GM19099 (cell line): Measurements from ENCODE around the gene KPNA4.
A peak's percentile ranks its signal among the peaks of the same experiment; 100 is the strongest.

Source experiments
- POLR2A ChIP-seq: IDR thresholded peaks from 3 replicates; pipeline ENCODE4 v1.6.1; 2011; ENCODE audit warnings: low read depth; ENCODE audit not compliant: insufficient read length; ENCODE audit errors: extremely low read depth

The KPNA4 gene

DNA sequence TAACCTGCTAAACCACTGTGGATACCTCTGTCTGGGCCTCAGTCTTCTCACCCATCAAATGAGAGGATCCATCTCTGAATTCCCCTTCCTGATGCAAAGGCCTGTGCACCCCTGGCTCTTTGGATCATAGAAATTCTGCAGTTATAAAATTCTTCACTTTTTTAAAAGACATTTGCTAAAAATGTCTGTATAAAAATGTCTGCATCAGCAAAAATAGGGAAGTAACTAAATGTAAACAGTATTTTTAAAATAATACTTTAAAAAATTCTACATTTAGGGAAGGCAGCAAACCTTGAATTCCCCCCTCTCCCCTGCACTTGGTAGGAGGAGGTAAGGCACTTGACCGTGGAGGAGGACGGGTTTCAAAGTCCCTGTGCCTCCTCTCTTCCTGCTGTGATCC, 90.2 kb downstream of the KPNA4 start:
- TF ChIP-seq POLR2A, result no peak

DNA sequence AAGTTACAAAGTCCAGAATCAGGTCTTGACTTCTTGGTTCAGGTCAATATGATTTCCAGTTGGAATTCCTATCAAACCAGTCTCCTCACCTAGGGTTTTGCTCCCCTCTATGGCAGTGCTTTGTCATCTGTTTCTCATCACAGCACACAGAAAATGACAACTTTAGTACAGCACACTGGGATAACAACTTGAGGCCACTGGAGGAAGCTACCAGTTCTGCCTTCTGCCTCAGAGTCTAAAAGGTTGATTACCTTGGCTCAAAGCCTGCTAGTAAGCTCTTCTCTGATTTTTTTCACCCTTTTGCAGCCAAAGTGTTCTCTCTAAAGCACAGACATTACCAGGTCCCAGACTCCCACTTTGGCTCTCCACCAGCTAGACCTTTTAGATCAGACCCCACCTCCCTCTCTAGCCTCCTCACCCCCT, 90.9 kb downstream of the KPNA4 start:
- no peak for TF ChIP-seq POLR2A

DNA sequence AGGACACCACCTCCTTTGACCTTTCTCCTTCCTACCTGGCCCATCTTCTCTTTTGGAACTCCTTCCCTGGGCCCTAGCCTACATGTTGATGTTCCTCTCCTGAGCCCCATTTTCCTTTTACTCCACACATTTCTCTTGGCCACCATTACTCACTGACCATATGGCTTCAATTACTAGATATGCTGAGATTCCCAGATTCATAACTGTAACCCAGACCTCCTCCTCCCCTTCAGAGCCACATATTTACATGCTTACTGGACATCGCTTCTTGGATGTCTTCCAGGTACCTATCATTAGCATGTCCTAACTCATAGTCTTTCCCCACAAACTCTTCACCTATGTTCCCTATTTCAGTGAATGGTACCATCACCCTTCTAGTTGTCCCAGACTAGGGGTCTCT, 91.4 kb downstream of the KPNA4 start:
- TF ChIP-seq POLR2A, result no peak

DNA sequence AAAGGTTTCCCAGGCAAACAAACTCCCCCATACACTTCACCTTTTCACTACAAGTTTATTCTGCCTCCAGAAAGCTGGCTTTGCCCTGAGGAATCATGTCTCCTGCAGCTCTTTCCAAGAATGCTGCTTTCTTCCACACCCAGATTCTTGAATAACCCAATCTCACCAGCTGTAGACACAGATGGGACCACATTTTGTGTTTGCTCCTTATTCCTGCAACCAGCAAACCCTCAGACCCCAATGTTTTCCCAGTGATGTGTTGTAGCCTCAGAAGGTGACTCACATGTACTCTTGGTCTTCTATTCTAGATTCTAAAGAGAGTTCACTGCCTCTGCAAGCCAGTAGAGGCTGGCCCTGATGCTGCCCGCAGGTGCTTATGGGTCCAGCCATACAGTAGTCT, 92.2 kb downstream of the KPNA4 start:
- no peak for TF ChIP-seq POLR2A

DNA sequence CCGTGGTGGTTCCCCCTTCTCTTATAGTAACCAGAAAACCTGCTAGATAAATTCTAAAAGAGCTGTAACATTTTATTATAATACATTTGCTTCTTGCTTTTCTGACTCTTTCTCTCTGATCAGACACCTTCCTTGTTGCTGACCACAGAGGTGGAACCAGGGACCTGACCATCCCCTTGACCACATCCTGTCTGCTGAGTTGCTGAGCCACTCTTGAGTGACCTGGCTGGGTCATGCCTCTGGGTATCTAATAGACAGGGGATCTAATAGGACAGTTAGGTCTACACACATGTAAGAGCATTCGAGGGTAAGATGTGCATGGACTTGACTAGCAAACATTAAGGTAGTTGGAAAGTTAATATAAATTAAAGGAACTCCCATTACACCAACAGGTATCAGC, 93.0 kb downstream of the KPNA4 start:
- no peak for TF ChIP-seq POLR2A

DNA sequence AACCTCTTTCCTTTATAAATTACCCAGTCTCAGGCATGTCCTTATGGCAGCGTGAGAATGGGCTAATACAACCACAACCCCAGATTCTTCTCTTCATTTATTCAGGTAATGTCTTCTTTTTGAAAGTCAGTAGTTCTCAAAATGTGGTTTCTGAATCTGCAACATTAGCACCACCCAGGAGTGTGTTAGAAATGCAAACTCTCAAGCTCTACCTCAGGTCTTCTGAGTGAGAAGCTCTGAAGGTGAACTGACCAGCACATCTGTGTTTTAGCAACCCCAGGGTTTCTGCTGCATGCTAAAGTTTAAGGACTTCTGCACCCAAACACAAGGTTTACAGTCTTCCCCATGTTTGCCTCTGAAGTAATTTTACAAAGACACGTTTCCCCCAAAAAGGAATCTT, 93.5 kb downstream of the KPNA4 start:
- TF ChIP-seq POLR2A, result no peak

DNA sequence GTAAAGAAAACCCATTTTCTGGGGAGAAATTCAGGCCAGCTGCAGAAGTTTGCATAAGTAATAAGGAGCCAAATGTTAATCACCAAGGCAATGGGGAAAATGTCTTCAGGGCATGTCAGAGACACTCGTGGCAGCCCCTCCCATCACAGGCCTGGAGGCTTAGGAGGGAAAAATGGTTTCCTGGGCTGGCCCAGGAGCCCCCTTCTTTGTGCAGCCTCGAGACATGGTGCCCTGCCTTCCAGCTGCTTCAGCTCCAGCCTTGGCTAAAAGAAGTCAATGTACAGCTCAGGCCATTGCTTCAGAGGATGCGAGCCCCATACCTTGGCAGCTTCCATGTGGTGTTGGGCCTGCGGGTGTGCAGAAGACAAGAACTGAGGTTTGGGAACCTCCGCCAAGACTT, 95.2 kb downstream of the KPNA4 start:
- no peak for TF ChIP-seq POLR2A

DNA sequence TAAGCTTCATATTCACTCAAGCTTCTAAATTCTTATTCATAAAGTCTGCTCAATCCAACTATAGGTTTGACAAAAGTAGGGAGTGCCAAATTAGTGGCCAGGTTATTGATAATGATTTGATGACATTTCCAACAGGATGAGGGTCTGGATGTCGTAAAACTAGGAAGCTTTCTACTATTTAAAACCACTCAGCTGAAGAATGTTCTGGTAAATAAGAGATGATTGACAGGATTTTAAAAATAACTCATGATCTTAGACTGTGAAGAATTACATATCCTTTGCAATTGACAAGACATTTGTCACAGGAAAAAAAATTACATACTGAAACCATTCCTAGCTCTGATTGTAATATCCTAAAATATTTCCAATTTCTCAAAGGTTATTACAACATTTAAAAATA, 100.4 kb downstream of the KPNA4 start:
- TF ChIP-seq POLR2A, result no peak

DNA sequence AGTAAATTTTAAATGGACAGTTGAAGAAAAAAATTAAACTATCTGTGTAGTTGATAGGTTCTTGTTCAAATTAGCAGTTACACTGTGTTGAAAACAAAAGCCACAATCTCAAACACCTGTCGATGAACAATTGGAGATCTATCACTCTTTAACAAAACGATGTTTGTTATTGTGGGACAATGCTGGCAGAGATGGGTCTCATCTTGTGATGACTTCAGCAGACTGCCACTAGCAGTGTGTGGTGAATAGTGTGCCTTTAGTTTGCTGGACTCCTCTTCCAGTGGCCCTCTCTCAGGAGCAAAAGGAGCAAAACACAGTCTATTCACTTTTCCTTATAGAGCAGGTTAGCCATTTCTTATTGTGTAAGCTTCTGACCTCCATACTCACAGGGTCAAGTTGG, 101.0 kb downstream of the KPNA4 start:
- TF ChIP-seq POLR2A, result no peak

DNA sequence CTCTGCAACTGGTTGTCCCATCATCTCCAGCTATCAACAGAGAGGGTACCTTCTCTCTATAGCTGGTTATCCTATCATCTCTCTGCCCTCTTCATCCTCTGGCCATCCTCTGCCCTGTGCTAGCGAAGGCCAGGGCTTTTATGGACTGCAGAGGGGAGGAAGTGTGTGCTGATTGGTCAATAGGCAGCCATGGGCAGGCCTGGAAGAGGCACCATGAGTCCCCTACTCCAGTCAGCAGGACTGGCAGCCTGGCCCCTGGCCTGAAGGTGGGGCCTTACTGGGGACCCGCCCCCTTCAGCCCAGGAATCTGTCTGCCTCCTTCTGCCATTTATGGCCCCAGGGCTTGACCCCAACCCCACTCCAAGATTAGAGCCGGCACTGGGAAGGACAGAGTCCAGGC, 105.3 kb downstream of the KPNA4 start:
- no peak for TF ChIP-seq POLR2A

DNA sequence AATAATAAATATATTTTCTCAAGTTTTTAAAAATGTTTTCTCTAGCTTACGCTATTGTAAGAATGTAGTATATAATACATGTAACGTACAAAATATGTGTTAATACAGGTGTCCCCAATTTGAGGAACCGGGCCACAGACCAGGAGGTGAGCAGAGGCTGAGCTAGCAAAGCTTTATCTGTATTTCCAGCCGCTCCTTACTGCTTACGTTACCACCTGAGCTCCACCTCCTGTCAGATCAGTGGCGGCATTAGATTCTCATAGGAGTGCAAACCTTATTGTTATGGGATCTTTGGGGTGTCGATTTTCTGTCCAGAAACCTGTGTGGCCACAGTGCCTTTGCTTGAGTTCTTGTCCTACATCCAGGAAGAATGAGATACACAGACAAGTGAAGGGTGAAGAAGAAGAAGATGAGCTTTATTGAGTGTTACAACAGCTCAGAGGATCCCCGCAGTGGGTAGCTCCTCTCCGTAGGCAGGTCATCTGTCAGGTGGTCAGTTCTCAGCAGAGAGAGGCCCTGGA, 105.9 kb downstream of the KPNA4 start:
- no peak for TF ChIP-seq POLR2A

DNA sequence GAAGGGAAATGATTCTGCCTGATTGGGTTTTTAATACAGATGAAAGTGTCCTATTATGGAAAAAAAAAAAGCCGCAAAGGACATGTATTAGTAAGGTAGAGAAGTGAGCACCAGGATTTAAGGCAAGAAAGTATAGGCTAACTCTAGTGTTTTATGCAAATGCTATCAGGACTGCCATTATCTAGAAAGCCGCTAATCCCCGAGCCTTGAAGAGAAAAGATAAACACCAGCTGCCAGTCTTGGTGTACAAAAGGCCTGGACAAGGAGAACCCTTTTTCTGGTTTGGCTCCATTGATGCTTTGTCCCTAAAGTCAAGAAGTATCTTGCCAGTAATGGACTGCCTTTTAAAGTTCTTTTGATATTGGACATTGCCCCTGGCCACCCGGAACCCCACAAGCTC, 107.2 kb downstream of the KPNA4 start:
- no peak for TF ChIP-seq POLR2A

DNA sequence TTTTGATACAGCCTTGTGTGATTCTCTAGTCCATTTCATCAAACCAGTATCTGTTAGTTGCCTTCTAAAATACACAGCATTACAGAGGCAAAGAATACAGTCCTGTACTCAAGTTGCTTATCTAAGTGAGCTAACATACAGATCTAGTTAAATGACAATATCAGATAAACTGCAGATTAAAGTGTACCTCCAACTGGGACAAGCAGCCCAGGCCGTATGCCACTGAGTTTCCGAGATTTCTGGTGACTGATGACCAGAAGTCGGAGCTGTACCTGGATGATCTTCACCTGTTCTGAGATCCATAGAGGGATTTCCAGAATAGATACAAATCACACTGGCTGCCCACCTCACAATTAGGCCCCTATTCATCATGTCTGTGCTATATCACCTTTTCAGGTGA, 109.5 kb downstream of the KPNA4 start:
- no peak for TF ChIP-seq POLR2A

DNA sequence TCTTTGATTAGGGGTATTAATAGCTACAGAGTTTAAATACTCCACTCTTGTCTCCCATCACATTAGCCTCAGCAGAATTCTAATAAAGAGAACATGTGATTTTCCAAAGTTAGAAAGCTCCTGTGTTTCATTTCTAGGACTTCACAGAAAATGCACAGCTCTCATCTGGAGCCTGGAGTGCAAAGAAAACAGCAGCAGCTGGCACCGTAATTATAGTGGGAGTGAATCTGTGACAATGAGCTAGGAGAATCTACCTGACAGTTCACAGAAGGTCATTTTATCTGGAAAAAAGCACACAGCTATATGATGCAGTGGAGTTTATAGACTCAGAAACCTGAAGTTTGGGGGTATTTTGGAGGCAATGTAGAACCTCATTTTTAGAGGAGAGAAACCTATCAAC, 110.4 kb downstream of the KPNA4 start:
- no peak for TF ChIP-seq POLR2A

DNA sequence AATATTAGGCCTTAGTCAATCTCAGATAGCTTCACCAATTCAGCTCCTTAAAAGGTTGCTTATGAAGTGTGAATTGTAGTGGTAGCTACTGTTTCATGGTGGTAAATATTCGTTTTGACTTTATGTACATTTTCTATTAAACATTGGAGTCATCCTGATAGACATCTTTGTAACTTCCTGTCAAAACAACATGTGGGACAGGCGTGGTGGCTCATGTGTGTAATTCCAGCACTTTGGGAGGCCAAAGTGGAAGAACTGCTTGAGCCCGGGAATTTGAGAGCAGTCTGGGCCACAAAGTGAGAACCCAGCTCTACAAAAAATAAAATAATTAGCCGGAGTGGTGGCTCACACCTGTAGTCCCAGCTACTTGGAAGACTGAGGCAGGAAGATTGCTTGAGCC, 113.8 kb downstream of the KPNA4 start:
- no peak for TF ChIP-seq POLR2A

DNA sequence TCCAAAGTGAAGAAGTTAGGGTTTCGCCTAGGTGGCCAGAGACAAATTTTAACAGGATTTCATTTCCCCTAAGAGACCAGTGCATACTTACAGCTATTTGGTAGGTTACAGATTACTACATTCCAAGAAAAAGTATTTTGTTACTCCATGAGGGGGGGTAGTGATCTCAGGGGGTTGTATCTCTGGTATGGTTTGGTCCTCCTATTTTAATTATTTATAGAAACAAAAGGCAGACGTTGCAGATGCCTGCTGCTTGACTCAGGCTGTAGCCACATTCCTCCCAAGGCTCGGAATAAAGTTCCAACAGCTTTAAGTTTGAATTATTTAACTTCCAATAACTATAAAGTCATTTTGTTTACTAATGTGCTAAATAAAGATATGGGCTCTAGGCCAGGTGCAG, 114.5 kb downstream of the KPNA4 start:
- no peak for TF ChIP-seq POLR2A

DNA sequence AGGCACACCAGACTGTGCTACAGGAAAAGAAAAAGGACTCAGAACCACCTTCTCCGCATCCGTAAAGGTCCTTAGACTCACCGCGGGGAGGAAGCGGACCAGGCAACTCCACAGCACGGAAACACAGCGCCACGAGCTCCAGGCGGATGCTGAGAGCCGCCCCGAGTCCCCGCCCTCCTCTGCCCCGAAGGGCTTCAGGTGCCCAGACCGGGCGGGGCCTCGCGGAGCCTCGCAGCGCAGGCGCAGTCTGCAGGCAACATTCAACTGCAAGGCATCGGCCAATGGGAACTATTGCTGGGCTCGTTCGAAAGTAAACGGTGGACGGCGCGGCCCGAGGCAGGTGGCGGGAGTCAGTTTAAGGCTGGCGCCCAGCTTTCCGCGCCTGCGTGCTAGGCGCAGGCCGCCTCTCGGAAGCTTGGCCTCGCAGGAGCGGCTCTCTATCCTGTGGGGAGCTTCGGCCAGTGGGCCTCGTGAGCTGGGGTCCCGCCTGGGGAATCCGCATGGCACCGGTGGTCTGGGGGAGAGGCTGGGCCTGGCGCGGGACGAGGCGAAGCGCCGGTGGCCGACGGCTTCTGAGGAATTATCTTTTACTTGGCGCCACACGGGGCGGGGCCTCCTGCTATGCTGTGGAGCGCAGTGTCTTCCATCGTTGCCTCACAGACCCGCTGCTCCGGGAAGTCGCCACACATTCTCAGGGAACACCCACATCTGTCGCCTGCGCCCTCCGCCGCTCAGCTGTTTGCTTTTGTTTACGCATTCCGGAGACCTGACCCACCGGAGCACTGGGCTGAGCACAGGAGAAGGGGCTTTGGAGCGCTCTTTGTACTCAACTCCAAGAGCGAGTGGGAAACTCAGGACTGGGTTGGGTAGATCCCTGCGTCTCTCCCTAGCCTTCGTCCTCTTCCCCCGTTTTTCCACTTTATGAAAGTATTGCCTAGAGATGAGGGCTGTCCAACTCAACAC, 115.5 kb downstream of the KPNA4 start, which contains the start of gene TRIM59:
TRIM59 (minus strand) TSS at position 151 of the 963 bp plus-strand sequence. CDS start 10,603 bp downstream, outside the sequence.
- TF ChIP-seq POLR2A, result peak; percentile 94
